AG08395 (cell line): ENCODE measurements around the gene CDH13.

Experiments
- DNase-seq: peaks from one replicate; pipeline ENCODE4 v3.0.0; 2012; ENCODE audit warnings: mixed read lengths, low spot score

CDH13 gene

DNA sequence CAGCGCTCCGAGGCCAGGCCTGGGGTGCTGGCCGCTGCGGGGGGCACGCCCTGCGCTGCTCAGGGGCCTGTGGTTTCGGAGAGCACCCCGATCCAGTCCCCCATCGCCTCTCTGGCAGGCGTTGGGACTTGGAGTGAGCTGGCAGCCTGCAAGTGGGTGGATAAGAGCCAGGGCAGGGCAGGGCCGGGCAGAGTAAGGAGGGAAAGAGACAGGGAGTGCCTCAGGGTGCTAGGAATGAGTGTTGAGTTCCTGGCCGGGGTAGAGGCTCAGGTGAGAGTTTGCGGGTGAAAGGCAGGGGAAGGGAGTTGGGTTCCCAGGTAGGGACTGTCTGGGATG, 1.3 kb downstream of the CDH13 start:
- peak; percentile 32 for DNase-seq

DNA sequence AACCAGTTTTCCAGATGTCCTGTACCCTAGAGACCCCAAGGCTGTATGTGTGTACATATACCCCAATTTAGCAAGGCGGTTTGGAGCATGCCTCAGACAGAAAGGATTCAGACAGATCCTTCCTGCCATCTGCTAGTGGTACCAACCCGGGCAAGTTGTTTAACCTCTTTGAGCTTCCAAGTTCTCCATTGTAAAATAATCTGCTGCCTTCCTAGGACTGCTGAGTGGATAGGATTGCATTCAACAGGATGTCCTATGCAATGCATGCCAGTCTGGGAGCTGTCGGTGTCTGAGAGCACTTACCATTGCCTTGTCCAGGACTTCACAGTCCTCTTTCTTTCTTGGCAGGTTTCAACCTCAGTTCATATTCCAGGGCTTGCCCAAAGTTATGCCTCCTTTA, 1.9 kb downstream of the CDH13 start:
- DNase-seq = no peak

DNA sequence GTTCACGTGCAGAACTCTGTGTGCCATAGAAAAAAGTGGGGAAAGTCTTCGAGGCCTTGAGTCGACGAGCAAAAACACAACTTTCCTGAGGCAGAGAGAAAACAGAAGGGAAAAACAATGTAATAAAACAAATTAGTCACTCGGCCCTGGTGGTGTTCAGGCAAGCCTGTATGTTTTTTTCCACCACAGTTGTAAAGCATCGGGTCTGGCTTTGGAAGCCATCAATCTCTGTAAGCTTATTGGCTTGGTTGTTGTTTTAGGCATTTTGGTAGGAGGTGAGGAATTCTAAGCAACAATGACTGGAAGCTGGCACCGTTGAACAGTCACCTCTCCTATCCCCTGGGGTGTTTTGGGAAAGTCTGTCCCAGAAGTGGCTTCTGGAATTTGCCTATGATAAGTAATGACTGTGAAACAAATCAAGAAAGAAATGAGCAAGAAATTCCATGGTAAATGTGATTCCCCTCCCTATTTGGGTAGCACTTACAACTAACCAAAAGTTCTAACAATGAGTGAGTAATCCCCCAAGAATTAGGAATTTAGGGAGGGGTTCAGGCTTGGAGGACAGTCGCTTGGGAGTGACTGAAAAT, 2.8 kb downstream of the CDH13 start:
- DNase-seq = peak; percentile 86

DNA sequence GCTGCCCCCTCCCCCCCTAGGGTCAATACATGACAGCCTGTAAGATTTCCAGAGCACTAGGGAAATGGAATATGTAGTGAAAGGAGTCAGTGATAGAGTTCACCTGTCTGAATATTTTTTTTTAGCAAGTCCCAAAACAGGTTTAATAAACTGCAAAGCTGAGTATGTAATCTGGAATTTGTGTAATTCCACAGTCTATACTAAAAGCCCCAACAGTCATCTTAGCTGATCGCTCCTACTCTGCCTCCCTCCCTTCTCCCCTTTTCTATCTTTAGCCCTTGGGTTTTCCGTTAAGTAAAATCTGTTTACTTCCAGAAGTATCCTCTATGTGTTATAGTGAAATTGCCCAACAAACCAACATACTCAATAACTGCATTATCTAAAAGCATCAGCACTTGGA, 3.5 kb downstream of the CDH13 start:
- peak; percentile 44 for DNase-seq

DNA sequence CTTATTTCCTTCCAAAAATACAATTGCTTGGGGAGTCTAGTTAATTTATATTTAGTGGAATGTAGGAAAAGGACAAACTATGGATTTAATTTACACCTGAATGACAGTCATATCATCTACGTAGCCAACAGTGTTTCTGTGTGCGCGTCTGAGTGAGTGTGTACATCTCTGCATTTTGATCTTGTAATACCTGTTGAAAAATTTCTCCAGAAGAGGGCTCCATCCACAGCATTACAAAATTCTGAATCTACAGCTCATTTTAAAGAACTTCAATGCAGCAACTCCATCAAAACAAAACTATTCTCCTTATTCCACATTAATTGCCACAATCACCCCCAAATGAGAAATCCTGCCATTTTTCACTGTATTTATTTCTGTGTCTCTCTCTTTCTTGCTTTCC, 3.9 kb downstream of the CDH13 start:
- DNase-seq = no peak

DNA sequence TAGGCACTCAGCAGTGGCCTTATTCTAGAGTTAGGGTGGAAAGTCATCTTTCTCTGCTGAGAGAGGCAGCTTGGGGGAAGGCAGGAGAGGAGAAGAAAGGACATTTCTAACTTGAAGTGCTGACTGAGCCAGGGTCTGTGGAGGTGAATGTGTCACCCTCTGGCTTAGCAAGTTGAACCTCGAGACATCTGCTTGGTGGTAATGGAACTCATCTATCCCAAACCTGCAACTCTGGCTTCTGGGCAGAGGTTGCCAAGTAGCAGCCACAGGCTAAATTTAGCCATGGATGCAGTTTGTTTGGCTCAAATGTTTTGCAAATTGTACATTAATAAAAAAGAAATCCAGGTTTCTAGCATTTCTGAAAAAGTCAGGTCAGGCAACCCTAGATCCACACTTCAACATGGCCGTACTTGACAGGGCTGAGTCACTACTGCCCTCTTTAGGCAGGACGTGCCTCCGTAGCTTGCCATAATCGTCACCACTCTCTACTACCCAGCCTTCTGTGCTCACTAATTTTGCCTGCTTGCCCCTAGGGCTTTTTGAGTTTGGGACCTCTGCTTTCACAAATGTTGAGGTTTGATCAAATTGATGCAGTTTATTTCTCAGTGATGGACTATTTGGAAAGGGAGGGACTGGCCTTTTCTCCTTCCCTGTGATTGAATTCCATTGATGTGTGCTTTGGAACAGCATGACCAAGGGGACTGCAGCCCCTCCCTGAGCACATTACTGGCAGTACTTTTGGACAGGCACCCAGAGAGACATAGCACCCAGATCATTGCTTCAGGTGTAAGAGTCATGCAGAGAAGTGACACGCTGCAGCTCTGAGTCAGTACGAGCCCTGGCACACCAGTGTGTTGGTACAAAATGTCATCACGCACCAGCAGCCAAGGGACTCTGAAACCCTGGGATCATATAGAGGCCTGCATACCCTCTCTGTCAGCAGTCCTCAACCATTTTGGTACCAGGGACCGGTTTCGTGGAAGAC, 5.2 kb downstream of the CDH13 start:
- peak; percentile 20 for DNase-seq

DNA sequence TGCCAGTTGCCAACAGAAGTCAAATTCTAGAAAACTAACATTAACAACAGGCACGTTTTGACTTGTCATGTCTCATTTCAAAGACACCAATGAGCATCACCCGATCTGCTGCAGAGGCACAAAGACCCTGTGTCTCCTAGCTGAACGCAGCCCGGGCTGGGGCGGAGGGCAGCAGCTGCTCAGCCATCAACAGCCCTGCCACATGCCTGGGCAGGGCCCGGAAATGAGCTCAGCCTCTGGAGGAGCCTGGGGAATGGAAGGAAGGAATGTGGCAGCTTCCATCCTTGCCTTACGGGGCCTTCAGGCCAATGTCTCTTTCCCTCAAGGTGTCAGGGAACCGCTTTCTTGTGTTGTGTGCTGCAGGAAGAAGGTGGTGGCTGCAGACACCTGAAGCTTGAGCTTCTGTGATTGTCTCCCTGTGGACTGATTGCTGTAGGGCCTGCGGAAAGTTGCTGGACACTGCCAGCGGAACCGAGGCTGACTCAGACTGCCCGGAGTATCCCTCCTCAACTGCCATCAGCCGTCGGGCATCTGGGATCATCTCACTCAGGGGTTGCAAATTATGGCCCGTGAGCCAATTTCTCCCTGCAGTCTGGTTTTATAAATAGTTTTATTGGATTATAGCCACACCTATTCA, 7.3 kb downstream of the CDH13 start:
- peak; percentile 55 for DNase-seq

DNA sequence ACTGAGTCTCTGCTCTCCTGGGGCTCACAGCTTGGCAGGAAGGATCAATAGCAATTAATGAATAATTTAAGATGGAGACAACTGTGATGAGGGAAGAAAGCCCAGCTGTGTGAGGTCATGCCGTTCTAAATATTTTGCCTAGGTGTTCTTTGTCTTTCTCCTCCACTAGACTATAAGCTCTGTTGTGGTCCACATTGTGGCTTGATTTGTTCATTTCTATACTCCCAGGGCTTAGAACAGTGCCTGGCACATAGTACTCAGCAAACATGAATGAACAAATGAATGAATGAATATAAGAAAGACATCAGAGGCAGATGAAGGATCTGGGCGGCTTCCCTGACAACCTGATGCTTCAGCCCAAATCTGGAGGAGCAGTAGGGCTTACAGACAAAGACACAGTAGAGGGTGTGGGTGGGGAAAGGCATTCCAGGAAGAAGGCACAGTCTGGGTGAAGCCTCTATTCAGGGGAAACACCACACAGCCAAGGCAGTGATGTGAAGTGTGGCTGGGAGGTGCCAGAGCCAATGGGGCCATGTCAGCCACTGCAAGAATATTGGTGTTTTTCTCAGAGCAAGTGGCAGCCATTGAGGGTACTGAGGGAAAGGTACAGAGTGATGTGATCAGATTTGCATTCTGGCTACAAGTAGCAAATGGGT, 8.3 kb downstream of the CDH13 start:
- DNase-seq = no peak

DNA sequence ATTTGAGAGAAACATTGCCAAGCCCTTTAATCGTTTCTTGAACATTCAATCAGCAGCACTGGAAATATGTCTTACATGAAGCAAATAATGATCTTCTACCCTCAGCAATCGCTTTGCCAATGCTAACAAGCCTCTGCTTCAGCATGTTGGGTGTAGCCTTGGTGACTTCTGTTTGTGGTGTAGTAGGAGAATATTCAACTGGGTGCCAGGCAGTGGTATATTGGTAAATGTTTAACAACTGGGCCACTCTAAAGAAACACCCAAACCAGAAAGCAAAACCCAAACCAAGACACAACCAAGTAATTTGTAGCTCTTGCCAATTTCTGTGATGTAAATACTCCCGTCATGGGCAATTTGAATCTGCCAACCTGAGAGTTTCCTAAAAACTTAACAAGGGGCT, 9.7 kb downstream of the CDH13 start:
- DNase-seq = no peak

DNA sequence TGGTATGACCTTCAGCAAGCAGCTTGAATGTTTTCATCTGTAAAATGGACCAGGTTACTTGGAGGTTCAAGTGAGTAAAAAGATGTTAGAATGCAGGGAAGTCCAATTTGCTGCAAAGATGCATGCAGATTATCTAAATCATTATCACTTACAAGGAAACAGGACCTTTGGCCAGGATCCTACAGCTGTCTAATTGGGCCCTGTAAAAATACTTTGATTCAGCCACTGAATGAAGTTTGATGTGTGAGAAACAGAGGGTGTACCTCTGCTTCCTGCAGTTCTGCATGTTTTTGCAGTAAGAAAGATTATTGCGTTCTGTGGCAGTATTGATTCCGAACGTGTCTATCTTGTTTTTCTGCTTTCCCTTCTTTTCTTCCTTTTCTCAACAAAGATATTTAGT, 10.2 kb downstream of the CDH13 start:
- no peak for DNase-seq

DNA sequence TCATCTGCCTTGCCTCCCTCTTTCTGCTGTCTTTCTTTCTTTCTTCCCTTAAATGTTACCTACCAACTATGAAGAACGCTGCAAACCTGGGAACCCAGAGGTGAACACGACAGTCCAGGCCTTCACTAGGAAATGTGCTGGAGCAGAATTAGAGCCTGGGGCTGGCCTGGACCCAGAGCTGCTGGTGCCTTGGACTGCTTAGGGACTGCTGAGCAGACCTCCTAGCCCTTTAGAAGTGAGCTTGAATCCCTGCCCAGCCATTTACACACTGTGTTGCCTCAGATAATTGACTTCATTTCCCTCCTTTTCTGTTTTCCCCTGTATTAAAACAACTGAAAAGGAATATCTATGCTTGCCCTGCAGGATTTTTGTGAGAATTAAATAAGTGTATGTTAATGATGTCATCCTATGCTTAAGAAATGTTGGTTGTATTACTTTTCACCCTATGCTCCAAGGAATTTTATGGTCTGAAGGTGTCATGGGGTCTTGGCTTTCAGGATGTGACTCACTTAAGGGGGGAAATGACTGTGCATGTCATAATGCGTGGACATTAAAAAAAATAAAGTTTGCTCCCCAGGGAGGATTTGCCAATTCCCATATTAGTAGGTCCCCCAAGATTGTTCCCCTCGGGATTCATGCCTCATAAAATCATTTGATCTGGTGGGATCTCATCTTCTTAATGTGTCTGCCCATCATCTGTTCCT, 11.5 kb downstream of the CDH13 start:
- no peak for DNase-seq

DNA sequence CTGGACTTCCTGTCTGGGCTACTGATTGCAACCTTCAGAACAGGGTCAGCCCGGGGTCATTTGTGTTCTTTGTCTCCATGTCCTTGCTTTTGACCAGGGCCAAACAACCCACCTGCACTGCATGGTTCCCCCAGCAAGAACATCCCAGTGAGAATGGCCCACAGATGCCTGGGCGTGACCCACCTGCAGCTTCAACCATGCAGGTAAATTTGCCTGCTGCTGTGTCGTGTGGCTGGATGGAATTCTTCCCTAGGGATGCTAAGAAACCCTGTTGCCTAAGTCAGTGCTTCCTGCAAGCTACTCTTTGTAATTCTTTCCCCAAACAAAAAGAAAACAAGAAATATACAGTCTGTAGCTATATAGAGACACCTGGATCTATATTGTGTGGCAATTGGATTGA, 12.5 kb downstream of the CDH13 start:
- no peak for DNase-seq

DNA sequence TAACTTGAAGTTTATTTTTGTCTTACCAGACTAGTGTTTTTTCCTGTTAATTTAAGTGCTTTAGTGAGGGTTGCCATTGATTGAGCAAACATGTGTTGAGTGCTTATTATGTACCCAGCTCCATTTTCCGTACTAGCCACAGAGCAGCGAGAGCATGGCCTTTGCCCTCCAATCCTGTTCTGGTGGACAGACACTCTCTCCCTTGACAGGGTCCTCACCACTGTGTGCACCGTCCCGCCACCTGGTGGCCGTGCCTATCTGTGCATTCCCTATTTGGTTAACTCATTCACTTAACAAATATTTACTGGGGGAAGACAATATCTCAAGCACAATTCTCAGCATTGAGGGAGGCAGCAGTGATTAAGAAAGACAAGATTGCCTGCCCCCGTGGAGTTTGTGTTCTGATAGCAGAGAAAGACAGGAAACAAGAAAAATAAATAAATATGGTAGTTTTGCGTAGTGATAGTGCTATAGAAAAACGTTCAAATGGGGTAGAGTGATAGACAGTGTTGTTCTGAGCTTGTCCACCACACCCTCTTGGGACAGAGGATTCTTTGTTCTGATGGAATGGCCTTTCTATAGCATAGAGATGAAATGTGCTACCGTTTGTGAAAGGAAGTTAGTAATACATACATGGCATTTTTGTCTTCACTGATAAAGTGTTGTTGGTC, 13.0 kb downstream of the CDH13 start:
- peak; percentile 56 for DNase-seq

DNA sequence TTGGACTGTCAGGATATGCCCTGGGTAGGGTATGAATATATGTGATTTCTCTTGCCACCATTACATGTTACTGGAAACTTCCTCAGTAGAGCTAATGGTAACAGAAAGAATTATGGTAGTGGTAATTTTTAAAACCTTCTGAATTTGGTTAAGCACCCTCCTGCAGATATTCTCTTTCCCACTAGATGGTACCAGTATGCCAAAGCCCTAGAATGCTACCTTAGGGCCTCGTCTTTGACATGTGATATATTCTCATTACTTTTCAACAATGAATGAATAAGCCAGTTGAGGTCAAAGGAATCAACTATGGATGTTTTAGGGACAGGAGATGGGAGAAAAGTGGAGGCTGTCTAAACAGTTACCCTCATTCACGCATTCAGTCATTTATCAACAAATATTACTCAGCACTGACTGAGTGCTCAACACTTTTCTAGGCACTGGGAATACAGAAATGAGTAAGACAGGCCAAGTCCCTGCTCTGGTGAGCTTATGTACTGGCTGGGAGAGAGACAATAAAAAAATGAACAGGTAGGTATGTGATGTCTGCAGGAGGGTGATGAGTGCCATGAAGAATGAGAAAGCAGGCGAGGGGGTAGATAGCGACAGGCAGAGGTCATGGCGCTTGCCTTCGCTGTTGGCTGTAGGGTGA, 14.7 kb downstream of the CDH13 start:
- peak; percentile 27 for DNase-seq

DNA sequence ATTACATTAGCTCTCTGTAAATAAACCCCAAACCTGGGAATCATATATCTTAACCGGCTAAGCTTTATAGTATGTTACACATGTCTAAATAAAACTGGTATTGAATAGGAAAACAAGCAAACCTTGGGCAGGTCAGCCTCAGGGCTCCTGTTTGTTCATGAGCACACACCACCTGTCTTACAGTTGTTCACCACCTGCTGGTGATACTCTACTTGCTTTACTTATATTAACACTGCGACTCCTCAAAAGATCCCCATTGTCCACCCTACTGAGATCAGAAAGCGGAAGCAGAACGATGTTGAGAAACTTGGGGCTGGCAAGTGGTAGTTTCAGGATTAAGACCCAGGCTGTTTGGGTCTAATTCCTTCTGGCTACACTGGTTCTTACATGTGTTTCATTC, 16.4 kb downstream of the CDH13 start:
- DNase-seq = no peak

DNA sequence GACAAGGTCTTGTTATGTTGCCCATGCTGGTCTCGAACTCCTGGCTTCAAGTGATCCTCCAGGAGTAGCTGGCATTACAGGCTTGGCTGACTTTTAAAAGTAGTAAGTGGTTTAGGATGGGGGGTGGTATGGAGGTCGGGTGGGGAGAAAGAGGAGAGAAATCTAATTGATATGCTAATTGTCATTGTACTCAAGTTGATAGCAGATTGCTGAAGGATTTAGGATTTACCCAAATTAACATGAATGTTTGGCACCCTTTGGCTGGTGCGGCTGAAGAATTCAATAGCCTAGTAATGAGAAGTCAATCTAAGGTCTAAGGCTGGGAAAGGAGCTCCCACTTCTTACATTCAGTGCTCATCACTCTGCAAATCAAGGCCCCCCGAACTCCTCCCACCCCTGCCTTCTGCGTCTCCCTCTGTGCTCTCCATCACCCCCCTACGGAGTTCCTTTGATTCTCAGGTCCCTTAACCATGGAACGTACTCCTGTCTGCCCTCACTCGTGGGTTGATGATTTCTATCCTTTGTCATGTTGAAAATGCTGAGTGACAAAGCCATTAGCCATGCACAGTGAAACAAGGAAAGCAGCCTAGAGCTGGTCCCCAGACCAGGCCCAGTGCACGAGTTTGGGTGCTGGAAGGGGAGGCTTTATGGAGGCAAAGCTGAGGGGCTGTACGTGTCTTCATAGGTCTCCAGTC, 17.3 kb downstream of the CDH13 start:
- no peak for DNase-seq

DNA sequence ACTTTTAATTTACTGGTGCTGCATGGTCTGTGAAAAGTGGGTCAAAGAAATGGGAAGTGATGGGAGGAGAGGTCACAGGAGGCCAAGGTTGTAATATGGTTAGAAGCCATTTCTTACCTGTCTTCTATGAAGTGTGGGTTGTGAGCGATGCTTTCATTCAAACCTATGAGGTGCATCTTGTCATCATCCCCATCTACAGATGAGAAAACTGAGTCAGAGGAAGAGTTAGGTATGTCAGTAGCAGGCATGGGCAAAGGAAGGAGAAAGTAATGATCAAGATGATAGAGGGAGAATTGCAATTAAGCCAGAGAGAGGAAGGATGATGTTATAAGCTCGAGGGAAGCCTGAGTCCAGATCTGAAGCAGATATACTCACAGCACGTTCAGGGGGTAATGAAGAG, 19.7 kb downstream of the CDH13 start:
- no peak for DNase-seq

DNA sequence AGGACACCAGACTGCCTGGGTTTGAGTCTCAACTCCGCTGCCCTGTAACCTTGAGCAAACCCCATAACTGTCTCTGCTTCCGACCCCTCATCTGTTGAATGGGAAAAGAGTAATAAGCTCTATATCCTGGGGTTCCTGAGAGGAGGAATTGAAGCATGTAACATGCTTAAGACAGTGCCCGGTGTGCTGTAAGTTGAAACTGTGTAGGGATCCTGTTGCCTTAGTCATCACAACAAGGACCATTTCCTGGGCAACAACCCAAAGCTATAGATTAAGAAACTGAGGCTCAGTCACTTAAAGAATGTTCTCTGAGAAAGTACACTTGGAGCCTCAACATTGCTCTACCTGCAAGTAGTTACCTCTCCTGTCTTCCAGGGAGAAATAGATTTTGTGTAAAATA, 23.0 kb downstream of the CDH13 start:
- no peak for DNase-seq

DNA sequence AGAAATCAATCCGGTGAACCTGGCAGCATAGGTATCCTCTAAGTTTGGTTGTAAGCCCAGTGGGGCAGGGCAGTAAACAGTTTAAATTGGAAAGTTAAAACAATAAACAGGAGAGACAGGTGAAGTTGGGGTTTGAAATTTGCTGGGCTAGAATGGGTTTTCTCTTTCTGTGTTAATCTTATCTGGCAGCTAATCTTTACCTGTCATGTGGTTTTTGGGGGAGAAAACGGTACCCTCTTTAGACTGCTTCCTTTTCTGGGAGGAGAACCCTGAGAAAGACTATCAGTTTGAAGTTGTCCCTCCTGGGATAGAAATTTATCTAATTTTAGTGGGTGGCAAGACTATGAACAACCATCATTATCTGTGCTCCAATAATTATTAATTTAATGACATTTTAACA, 24.0 kb downstream of the CDH13 start:
- no peak for DNase-seq

DNA sequence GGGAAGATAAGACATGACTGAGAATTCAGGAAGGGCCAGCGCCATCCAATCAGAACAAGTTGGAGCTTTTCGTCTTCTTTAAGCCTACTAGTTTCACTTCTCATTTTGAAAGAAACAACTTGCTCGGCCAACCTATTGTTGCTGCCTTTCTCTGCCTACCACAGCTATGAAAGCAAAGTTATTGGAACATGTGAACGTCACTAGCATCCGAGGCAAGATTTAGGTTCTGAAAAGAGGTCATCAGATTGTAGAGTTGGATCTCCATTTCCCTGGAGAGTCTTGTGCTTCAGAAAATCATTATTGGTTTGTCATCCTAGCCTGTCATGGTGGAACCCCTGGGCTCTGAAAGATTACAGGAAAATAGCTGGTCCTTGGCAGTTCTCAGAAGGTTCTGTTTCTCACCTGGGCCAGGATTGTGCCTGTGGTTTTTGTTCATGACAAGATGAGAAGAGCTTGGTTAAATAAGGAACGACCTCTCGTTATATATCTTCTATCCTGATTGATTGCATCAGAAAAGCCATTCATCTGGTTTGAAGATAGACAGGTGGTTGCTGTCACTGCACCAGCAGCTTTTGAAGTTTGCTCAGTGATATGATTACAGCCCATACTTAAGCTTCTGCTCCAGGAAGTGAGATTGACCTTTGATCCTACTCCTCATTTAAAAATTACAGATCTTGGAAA, 25.3 kb downstream of the CDH13 start:
- no peak for DNase-seq
